Measurements from ENCODE around the gene RARG.

Gene RARG

DNA sequence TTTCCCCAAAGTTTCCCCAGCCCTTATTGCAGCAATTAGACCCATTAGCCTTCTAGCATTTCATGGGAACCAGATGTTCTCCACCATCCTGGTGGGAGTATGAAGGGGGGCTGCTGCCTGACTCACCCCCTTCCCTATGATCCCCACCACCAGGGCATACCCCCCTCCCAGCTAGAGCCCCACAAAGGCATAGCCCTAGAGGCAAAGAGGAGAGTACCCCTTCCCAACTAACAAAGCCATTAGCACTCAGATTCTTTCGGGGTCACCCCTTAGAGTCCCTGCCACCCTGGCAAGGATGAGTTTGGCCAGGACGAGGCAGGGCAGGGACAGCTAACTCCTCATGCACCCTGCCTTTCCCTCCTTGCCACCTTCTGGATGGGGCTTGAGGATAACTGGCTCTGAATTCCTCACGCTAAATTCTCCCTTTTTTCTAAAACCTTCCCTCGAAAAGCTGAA lies 9.2 kb downstream of the RARG start:
- DNase-seq = peak; percentile 1

DNA sequence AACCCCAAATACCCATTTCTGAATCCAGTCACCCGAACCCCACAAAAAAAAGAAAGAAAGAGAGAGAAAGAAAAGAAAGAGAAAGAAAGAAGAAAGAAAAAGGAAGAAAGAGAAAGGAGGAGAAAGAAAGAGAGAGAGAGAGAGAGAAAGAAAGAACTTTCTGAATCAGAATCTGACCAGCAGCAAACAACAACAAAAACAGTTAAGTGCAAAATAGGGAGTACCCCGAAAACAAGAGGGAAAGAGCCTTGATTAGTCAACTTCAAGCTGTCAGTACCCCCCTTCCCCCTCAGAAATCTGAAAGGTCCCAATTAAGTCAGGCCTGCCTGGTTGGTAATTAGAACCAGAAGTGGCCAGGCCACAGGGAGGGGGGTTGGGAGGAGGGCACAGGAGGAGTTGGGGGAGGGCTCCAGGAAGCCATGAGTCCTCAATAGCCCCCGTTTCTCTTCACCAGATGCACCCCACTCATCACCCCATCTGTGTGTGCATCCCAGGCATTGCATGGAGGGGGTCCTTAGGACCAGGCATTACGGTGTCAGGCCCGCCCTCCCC lies 9.8 kb downstream of the RARG start:
- DNase-seq = no peak

DNA sequence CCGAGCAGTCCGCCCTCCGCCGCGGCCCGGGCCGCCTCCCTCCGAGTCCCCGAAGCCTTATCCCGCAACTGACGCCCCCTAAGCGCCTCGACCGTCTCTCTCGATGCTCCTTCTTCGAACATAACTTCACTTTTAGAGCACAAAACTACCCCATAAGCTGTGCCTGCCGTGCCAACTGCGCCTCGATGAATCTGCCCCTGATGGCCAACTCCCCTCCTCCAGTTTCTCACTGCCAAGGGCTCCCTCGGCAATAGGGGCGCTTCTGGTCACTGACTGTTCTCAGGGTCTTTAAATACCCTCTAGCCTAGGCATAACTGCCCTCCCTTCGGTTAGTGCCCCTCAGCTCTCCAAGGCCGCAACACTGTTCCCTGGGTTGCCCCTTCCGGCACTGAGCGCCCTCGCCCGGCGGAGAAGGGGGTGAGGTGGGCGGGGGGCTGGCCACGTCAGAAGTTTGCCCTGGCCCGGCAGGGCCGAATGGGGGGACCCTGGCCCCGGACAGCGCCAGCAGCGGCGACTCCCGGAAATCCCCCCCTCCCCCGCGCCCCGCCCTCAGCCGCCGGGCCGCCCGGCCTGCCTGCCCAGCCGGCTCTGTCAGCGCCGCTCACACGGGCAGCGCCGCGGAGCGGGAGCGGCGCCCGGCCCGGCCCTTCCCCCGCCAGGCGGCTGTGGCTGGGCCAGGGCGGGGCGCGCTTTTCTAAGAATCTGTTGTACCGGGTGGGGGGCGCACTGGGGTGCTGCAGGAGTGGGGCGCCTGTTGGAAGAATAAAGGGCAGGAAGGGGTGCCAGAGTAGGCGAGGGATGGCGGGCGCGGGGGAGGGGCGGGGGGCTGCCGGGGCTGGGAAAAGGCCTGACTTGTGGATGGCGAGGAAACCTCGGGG lies 10.6 kb downstream of the RARG start:
- peak; percentile 55 for DNase-seq

DNA sequence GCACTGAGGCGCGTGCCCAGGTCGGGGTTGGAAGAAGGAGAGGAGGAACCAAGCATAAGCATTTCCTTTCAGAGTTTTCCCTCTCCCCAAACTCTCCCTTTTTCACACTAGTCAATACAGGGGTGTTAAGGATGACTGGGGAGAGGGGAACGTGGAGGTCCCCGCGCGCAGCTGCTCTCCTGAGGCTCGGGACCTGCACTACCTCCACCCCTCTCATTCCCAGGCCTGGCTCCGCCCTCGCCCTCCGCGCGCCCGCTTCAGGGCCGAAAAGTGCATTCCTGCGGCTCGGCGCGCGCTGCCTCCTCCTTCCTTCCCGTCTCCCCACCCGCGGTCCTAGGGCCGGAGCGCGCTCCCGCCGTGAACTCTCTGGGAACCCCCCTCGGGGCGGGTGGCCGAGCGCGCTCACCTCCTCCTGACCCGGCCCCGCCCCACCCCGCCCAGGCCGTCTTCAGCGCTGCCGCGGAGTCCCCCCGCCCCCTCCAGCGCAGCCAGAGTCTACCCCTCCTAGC lies 11.3 kb downstream of the RARG start:
- peak; percentile 86 for DNase-seq

DNA sequence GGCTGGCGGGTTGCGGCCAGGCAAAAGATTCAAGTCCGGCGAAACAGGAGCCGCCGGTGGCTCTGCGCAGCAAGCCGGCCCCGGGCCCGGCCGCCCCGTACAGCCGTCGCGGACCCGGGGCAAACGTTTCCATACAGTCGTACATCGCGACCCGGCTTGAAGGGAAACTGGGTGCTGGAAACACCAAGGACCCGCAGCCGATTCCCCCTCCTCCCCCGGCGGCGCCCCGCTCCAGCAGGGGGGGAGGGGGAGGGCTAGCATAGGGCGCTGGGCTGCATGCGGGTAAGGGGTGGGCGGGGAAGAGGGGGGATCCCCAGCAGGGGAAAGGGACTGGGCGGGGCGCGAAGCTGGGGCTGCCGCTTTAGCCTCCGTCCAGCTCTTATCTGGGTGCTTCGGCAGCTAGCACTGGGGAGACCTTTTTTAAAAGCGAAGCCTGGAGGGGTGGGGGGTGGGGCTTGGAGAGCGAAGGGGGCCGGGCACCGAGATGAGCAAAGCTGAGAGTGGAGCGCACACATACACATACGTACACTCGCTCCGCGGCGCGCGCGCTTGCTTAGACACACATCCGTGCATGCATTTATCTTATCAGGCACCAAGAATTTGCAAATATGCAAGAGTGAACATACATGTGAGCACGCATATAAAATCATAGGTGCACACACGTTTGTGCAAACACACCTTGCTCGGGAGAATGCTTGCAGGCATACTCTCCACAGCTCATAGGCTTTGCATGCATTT lies 11.9 kb downstream of the RARG start:
- DNase-seq = peak; percentile 90

DNA sequence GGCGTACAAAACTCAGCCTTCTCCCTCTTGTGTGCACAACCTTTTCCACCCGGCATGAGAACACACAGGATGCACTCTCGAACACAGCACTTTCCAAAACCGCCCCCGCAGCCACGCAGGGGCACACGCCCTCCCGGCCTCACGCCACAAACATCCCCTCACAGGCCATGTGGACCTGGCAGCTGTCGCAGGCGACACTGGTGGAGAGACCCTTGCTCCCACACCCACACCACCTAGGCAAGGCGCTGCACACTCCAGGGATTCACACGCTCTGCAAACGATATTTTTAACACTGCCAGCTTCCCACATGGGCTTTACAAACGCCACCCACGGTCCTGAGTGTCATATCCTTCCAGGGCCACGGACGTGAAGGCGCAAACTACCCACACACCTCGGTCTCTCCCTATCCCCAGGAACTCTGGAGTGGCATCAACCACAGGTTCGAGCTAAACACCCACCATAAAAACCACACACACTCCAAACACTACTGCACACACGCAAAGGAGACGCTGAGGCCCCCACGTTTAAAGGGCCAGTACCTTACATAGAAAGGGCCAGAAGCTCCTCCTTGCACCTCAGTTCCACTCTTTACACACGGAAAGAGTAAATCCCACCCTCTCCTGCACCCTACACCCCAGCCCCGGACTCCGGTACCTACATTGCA lies 12.6 kb downstream of the RARG start:
- DNase-seq = peak; percentile 66

DNA sequence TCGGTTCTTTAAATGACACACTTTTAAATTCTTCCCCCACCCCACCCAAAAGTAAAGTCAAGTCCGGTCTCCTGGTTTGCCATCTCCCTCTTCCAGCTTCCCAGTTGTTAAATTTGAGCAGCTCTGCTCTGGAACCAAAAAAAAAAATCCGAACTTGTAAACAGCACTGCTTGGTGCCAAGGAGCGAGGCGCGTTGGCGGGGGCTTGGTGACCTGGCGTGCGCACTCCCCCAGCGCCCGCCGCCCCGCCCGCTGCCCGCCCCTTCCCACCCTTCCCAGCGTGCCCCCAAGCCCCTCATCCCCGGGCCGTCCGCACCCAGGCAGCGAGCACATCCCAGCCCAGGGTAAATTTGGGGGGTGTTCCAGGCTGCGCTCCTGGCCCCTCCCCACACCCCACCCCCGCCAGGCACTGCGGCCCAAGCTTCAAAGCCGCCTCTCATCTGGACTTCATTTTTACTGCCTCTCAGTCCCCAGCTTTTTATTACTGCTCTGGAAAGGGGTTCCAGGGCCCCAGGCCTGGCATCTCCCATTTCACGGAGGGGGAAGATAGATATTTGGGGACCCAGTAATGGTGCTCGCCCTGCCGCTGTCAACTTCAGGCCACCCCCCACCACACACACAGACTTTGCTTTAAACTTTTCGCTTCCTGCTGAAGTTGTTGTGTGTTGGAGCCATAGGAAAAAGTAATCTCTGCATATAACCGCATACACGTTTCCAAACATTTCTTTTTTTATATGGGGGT lies 13.3 kb downstream of the RARG start:
- DNase-seq = no peak

DNA sequence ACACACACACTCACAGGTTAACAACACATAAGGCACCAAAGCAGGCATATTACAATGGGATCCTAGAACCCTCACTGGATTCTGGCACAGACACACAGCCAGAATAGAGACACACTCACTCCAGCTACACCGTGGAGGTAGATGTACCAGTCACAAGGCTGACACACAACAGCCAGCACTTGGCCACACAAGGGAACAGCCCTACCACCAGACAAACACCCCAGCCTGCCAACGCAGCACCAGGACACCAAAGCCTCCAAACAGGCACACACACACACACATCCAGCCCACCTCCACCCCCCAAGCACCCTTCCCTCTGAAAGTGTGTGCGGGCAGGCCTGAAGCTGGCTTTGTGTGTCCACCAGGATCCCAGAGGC lies 14.1 kb downstream of the RARG start:
- DNase-seq = peak; percentile 36

DNA sequence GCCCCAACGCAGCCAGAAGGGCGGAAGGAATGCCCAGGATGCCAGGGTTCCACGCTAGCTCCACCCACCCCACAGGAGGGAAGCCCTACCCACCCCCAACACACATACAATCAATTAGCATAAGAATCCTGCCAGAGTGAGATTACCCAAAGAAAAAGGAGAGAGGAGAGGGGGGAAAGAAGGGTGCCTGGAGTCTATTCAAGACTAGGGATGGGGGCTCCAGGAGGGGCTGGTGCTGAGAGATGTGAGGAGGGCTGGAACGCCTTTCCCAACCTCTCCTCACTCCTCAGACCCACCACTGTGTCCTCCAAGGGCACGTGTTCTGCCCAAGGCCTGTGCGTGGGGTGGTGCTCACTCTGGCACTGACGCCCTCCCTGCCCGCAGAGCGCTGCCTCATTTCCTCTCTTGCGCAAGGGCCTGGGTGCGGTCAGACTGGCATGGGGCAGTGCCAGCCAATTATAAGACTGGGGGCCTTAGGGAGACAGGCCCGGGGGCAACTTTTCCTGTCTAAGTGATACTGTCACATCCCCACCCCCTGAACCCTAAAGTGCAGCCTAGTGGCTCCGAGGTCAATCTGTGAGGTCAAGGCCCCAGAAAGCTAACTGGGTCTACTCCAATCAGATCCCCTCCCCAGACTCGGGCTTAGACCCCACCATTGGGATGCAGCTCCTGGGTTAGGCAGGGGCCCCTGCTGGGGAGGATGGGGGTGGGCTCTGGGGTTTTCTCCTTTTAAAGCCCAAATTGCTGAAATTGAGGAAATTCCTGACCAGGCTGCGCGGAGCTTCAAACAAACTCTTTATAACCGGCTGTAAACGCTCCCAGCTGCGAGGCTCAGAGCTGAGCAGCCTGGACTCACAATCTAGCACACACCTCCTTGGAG lies 14.7 kb downstream of the RARG start:
- peak; percentile 60 for DNase-seq

DNA sequence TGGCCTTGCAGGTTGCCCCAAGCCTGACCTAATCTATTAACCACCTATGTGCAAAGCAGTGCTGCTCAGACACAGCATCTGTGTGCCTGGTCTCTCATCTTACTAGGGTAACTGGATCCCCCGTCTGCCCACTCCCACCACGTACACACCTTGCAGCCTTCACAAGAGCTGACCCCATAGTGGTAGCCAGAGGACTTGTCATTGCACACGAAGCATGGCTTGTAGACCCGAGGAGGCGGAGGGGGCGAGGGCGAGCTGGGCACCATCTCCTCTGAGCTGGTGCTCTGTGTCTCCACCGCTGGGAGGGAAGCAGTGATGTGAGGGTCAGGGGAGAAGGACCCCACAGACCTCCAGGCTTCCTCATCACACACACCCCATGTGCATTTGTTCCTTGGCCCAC lies 16.5 kb downstream of the RARG start:
- DNase-seq = no peak

DNA sequence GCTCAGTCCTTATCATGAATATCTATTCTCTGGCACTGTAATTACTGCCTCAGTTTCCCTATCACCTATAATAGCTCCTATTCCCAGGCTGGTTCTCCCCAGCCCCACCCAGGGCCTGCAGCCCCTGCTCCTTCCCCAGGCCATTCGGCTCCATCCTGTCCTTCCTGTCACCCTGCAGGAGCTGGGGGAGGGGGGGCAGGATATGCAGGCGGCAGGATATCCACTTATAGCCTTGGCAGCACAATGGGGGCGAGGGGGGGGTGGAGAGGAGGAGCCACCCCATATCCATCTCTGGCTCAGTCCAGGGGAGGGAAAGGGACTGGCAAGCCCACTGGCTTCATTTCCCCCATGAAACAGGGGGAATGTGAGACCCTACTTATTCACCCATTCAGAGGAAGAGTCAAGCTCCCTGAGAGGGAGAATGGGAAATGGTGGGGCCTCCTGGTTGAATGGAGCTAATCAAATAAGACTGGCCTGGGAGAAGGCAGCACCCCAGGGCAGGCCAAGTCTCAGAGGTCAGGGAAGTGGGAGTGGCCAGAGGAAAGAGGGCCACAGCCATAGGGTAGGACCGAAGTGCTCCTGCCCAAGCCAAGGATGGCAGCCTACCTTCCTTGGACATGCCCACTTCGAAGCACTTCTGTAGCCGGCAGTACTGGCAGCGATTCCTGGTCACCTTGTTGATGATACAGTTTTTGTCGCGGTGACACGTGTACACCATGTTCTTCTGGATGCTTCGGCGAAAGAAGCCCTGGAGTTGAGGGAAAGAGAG lies 17.1 kb downstream of the RARG start:
- DNase-seq = peak; percentile 11

DNA sequence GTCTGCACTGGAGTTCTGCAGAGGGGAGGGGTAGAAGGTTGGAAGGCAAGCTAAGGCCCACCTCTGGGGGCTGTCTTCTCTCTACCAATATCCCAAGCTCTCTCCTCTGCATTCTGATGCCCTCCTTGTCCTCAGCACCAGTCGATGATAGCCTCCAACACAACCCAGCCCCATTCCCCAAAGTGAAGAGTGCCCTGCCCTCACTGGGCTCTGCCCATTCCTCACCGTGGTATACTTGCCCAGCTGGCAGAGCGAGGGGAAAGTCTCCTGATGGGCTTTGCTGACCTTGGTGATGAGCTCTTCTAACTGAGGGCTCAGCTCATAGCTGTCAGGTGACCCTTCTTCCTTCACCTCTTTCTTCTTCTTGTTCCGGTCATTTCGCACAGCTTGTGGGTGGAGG lies 17.8 kb downstream of the RARG start:
- DNase-seq = no peak

DNA sequence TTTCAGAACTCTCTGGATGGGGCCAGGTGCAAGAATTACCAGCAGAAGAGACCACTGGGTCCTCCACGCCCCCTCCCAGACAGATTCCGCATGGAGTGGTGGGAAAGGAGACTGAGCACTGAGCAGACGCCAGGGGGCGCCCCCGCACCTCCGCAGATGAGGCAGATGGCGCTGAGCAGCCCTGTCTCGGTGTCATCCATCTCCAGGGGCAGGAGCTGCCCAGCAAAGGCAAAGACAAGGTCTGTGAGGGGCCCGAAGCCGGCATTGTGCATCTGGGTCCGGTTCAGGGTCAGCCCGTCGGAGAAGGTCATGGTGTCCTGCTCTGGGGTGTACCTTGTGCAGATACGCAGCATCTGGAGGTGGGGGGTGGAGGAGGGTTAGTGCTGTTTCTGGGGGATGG lies 18.7 kb downstream of the RARG start:
- peak; percentile 92 for DNase-seq

DNA sequence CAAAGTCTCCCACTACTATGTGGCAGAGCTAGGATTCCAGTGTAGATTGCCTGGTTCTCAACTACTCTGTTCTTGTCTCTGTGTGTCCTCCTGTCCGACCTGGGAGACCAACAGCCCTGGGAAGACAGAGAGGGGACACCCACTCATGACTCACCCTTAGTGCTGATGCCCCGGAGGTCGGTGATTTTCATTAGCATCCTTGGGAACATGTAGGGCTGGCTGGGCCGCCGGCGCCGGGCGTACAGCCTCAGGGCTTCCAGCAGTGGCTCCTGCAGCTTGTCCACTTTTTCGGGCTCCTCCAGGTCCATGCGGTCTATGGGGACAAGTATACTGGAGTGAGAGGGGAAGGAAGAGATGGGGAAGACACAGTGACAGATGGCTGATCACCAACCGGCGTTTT lies 19.1 kb downstream of the RARG start:
- DNase-seq = no peak

DNA sequence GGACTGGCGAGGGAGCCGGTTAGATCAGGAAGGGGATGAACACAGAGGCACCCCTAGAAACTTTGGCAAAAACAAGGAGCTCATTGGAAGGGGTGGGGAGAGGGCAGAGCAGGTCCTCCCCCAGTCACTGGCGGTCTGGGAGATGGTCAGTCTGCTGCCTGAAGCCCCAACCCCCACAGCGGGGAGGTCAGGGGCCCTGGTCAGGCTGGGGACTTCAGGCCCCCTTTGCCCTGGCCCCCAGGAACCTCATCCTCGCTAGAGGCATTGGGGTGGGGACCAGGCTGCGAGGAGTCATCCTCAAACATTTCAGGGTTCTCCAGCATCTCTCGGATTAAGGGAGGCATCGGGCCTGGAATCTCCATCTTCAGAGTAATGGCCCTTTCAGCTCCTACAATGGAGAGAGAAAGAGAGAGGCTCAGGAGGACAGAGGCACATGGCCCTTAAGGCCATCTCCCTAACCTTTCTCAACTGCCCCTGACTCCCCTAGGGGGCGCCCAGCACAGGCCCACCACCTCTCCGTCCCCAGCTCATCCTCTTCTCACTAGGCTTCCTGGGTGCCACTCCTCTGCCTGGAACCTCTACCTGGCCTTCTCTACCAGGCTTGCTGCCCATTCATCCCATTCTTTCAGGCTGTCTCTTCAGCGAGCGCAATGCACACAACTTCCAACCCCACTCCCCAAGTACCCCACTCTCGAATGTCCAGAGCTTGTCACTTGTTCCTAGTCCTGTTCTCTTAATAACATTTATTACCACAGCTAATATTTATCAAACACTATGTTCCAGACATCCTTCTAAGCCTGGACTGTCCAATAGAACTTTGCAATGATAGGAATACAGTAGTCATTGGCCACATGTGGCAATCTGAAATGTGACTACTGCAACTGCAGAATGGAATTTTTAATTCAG lies 20.3 kb downstream of the RARG start:
- DNase-seq = peak; percentile 59

DNA sequence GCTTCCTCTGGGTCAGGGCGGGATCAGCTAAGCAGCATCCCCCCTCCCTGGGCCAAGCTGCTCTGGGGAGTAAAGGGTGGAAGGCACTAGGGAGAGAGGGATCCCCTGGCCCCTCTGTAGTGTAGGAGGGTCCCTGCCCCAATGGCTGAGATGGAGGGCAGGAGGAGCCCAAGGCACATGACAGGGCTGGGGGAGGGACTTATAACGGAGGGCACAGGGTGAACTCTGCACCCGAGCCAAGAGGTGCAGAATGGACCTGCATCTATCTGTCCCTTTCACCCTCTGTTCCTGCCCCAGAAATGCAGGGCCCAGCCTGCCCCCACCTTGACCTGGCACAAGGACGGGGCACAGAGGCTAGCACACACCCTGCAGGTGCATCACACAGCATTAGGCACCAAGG lies 21.2 kb downstream of the RARG start:
- DNase-seq = no peak

DNA sequence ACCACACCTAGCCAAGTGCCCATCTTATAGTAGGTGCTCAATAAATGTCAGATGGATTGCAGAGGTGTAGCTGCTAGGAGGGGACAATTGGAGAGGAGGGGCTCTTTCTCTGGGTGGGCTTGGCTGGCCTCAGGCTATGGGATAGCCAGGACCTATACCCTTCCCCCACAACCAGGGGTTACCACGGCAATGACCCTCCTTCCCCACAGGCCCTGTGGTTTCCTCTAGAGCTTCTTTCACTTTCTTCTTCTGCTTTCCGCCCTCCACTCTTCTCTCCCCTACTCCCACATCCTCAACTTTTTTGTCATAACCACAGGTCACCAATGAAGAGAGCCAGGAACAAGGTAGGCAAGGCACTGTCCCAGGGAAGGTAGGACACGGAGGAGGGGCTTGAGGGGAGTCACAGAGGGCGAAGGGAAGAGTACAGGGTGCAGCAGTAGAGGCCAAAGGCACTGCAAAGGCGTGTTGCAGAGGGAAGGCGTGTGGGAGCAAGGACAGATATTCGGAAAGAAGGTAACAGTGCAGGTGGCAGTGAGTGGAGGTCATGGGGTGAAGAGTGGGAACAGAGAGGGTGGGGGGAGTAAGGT lies 23.0 kb downstream of the RARG start:
- peak; percentile 44 for DNase-seq

DNA sequence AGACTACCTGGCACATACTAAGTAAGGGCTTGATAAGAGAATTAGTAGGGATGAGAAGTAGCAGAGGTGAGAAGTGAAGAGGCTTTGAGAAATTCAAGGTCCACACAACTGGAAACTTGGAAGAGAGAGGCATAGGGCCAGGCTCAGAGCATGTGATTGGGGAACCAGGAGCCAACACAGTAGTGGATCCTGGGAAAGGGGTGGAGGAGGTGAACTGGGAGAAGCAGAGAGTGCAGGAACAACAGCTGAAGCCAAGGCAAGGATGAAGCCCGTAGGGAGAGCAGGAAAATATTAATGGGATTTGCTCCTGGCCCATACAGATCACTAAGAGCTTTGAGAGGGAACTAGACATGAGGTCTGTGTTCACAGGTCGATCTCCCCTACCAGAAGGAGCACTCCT lies 23.6 kb downstream of the RARG start:
- no peak for DNase-seq

DNA sequence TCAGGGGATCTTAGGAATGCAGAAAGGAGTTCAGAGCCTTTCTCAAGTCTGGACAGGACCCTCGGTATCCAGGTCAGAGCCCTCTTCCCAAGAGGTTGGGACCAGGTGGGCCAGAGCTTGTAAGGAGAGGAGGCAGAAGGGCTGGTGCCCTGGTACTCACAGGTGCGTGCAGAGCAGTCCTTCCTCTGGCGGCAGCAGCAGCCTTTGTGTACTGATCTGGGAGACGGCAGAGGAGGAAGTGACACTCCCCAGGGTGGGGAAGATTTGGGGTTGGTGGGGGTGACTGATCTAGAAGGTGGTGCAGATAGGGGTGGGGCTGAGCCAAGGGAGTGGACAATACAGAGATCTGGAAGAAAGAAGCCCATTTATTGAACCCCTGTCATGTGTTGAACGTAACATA lies 25.0 kb downstream of the RARG start, which contains the start of gene ITGB7:
TSS of gene ITGB7 (minus strand) at position 210 of the 400 bp plus-strand sequence. CDS start 6,808 bp downstream, outside the sequence.
- peak; percentile 86 for DNase-seq

Measured in CD4-positive, alpha-beta T cell treated with Interleukin-17A for 4 hours (primary cell).